Measurements from ENCODE around the gene CNNM4.
"Not testable (repeated sequence)": the region's sequence is repeated elsewhere in the genome, so short reads cannot be mapped to it uniquely, and the experiment has no call there.

CNNM4 gene

DNA sequence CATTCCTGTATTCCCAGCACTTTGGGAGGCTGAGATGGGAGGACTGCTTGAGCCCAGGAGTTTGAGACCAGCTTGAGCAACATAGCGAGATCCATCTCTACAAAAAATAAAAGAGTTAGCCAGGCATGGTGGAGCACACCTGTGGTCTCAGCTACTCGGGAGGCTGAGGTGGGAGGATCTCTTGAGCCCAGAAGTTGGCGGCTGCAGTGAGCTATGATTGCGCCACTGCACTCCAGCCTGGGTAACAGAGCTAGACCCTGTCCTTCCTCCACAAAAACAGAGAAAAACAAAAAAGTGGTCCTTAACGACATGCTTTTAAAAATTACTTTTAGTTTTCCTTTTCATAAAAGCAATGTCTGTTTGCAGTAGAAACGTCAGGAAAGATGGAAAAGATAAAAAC lies 35.8 kb downstream of the CNNM4 start:
- not testable (repeated sequence) for DNase-seq

DNA sequence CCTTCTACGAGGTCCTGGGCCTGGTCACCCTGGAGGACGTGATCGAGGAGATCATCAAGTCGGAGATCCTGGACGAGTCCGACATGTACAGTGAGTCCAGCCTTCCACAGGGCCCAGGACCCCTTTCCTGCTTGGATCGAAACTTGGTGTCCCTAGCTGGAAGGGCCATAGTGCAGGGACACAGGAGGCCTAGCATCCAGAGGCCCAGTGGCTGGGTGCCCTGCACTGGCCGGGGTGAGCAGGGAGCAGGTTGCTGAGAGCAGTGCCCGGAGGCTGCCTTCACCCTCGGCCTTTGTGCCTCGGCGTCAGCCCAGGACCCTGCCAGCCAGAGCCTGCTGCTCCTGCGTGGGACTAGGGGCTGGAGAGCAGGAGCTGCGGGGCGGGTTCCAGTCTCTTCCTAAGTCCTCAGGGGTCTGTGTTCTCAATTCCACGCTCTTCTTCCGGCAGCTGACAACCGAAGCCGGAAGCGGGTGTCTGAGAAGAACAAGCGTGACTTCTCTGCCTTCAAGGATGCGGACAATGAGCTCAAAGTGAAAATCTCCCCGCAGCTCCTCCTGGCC lies 36.4 kb downstream of the CNNM4 start:
- DNase-seq, result no peak

DNA sequence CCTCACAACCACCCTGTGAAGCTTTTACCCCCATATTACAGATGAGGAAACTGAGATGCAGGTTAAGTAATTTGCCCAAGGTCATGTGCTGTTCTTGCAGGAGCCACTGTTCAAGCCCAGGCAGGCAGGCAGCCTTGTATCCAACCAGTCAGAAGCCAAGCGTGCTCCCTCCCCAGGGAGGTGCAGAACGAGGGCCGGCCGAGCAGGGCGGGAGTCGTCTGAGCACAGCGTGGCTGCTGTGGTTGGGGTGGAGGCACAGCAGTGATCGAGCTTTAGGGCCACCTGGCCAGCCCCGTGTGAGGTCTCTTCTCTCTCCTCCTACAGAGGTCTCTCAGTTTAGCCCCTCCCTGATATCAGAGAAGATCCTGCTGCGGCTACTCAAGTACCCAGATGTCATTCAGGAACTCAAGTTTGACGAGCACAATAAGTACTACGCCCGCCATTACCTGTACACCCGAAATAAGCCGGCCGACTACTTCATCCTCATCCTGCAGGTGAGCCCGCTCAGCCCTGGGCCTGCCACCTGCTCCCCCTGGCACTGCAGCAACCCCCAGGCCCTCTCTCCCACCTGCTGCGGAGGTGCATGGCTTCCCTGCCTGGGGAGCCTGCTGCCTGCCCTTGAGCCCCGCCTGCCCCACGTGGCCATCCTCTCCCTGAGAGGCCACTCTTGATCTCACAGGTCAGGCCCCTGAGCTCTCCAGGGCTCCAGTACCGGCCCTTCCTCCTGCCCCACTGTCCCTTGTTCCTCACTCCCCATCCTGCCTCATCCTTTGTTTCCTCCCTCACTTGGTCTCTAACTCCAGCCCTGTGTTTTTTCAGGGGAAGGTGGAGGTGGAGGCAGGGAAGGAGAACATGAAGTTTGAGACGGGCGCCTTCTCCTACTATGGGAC lies 38.3 kb downstream of the CNNM4 start:
- DNase-seq, result no peak

DNA sequence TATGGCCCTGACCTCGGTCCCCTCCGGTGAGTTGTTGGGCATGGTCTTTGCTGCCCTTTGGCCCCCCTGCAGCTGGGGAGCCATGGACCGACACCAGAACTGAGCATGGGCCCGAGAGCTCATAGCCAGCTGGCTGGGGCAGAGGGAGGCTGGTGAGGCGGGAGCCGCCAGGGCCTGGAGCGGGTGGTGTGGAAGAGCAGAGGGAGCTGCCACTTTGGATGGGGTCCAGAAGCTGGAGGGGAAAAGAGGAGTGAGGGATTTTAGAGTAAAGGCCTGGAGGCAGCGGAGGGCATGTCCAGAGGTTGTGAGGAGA lies 38.9 kb downstream of the CNNM4 start:
- no peak for DNase-seq

DNA sequence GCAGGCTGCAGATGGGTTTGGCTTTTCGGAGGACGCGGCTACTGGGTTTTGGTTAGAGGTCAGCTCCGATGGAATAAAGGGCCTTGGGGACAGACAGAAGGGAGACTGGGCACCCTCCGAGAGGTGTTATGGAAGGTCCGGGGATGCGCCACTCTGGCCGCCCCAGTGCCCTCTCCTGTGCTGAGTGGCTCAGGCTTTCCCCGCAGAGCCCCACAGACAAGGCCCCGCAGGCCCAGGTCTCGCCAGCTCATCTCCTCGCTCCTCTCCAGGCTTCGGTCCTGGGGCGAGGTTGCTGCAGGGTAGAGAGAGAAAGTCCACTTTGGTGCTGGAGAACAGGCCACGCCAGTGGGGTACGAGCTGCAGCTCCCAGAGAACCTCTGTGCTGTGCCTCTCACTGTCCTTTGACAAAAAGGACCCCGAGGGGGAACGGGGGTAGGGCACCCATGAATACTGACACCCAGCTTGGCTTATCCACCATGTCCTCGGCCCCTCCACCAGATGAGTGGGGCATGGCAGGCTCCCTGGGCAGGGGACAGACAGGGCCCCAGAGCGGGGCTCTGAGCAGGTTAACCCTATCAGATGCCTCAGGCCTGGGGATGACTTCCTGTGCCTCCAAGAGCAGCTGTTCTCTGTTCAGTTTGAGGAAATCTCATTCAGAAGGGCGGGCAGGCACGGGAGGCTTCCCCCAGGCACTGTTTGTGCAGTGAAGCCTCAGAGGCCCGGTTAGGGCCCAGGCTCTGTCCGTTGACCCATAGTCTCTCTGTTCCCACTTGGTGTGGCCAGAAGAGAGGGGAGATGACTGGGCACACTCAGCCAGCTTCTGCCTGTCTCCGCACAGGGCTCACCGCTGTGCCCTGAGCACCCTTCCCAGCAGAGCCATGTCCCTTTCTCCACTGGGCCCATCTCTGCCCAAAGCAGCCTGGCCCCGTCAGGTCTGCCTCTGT lies 39.6 kb downstream of the CNNM4 start:
- no peak for DNase-seq

DNA sequence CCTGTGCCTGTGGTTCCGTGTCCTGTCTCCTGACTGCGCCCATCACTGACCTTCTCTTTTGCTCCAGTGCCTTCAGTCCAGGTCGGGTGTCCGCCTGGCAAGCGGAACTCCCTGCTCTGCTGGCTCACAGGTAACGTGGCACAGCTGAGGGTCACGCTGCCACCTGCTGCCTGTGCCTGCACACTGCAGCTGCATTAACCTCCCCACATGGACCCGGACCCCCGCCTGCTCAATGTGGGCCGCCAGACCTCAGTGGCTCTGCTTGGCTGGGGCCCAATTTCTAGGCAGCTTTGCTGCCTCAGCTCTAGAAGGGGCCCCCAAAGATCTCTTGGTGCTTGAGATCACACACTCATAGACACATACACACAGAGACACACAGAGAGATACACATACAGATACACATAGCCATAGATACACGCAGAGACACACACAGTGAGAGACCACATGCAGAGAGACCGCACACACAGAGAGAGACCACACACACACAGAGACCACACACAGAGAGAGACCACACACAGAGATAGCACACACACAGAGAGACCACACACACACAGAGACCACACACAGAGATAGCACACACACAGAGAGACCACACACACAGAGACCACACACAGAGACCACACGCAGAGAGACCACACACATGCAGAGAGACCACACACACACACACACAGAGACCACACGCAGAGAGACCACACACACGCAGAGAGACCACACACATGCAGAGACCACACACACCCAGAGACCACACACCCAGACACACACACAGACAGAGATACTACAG lies 40.5 kb downstream of the CNNM4 start:
- no peak for DNase-seq

DNA sequence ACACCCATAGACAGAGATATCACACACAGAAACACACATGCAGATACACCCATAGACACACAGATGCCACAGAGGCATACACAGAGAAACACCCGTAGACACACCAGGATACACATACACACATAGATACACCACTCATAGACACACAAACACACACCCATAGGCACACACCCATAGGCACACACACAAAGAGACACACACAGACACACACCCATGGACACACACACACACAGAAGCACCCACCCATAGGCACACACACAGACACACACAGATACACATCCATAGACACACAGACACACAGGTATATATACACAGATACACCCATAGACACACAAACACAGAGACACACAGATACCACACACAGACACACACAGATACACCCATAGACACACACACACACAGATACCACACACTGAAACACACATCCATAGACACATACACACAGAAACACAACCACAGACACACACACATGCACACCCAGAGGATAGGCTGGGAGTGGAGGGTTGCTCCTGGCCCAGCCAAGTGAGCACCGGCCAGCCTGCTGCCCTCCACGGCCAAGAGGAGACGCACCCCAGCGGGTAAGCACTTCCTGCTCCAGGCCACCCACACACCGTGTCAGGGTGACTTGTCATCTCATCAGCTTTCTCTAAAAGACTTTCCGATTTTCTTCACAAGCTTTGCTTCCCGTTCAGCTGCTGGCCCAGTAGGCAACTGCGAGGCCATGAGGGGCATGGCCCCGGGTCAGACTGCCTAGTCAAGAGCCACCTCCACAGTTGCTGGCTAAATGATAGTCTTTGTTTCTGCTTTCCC lies 41.3 kb downstream of the CNNM4 start:
- DNase-seq, result no peak

DNA sequence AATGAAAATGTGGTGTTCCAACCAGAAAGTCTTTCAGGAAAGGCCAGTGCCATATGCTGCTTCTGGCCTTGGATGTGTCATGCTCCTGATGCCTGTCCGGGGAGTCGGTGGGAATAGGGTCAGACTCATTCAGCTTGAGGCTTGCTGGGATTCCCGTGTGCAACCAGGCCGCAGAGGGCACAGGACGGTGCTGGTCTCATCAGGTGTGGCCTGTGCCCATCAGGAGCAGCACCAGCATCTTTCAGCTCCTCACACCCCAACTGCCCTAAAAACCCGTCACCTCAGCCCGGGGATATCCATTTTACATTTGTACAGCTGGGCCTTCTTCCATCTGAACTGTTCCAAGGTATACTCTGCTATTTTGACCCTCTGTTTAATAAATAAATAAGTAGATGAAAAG lies 42.0 kb downstream of the CNNM4 start:
- no peak for DNase-seq

DNA sequence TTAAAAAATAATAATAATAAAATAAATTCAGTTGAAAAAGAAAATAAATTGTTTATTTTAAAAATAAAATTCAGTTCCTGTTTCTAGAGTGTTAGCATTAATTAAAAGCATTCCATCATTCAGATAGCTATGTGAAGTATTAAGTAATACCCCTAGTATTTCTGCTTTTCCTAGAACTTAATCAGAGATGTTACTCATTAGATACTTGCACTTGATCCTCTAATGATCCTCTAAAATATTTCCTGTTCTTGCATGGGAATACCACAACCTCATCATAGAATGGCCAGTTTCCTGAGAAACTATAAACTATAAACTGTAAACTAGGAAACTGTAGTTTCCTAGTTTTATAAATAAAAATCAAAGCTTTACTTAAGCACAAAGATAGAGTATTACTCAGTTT lies 44.3 kb downstream of the CNNM4 start:
- DNase-seq, result no peak

DNA sequence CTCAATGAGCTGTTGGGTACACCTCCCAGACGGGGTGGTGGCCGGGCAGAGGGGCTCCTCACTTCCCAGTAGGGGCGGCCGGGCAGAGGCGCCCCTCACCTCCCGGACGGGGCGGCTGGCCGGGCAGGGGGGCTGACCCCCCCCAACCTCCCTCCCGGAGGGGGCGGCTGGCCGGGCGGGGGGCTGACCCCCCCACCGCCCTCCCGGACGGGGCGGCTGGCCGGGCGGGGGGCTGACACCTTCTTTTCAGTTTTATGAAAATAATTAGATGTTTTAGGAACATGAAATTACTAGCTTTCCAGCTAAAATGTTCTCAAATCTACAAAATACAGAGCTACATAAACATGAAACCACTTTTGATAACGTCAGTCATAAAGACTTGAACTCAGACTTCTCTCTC lies 45.2 kb downstream of the CNNM4 start:
- not testable (repeated sequence) for DNase-seq

DNA sequence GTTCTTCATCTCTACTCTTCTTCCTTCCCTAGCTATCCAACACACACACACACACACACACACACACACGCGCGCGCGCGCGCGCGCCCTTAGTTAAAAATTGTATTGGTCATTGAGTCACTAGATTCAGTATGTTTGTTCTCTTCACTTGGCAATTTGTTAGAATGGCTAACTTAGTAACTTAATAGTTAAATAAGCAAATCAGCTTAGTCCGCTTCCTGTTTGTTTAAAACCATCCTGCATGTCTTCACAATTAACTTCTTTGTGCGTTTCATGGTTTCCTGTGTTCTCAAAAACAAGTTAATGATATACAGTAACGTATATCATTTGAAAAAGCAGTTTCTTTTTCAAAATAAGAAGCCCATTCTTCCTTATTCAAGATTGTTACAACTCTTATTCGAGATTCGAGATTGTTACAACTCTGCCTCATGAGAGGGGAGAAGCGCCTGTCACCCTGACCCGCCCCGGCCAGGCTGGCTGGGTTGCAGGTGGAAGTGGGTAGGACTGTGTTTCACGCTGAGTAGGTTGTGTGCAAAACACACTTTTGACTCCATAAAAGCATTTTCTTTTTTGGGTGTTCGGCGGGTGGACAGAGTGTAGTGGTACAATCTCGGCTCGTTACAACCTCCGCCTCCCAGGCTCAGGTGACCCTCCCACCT lies 45.9 kb downstream of the CNNM4 start:
- no peak for DNase-seq

DNA sequence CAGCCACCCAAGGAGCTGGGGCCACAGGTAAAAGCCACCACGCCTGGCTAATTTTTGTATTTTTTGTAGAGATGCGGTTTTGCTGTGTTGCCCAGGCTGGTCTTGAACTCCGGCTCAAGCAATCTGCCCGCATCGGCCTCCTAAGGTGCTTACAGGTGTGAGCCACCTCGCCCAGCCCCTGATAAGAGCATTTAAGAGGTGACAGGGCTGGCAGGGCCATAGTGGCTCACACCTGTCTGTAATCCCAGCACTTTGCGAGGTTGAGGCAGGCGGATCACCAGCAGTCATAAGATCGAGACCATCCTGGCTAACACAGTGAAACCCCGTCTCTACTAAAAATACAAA lies 46.4 kb downstream of the CNNM4 start:
- DNase-seq, result no peak

DNA sequence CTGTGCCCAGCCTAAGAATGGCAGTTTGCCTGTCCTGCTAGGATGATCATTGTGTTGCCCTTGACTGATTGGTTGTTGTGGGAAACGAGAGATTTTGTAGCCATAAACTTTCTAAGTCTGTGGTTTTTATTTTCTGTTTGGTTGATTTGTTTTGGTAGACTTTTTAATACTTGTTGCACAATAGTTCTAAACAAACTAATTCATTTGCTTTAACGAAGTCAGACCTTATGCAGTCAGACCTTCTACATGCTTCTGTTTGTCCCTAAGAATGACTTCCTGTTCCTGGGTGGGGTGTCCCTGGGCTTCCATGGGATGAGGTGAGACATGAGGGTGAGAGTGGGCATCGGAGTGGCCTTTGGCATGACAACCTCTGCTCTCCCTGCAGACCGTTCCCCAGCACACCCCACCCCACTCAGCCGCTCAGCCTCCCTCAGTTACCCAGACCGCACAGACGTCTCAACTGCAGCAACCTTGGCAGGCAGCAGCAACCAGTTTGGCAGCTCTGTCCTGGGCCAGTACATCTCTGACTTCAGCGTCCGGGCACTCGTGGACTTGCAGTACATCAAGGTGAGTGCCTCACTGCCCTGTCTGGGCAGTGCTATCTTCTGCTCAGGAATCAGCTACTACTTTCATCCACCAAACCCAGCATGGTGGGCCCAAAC lies 47.6 kb downstream of the CNNM4 start:
- no peak for DNase-seq

DNA sequence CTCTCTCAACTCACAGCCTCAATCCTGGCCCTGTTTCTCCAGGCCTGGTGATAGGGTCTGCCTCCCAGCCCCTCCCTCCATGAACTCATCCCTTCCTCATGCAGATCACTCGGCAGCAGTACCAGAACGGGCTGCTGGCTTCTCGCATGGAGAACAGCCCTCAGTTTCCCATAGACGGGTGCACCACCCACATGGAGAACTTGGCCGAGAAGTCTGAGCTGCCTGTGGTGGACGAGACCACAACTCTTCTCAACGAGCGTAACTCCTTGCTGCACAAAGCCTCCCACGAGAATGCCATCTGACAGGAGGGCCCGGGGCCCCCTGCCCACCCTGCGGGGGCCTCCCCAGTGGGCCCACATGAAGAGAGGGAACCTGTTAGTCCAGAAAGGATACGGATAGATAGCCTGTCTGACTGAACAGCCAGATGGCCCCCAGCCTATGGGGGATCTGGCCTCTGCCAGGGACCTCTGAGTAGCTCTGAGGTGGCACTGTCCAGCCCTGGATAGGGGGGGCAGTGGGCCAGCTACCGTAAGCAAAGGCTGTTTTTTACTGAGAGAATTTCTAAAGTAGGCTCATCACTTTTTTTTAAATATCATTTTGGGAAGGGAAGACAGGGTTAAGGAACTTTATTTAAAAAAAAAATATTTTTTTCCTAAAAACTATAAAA lies 48.6 kb downstream of the CNNM4 start:
- no peak for DNase-seq

DNA sequence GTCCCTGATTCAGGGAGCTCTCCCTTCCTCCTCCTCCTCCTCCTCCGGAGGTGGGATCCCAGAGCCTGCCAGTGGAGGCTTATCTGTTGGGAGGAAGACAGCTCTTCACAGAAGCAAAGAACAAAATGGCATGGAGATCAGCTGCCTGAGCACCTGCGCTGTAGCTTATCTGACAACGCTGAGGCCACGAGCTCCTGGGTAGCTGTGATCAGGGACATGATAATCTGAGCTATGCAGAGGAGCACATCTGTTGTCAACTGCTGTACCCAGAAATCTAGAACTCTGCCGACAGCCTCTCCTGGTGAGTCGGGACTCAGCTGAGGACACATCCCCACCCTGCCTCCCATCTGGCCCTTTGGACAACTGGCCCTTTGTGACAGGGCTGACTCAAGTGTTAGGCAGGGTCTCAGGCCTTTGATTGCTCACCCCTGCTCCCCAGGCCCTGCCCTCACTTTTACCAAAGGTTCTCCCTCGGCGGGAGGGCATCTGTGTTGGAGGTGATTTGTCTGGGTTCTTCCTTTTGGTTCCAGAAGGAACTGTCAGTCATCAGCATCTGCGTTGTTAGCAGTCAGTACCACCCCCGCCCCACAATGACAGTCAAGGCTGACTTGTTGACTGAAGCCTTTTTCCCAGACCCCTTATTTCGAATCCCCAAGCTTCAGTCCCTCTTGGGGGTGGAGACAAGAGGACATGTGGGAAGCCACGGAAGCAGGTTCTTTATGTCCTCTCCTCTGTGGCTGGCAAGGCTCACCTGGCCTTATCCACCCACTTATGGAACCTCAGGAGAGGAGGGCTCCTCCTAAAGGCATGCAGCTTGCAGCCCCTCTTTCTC lies 49.5 kb downstream of the CNNM4 start:
- no peak for DNase-seq

DNA sequence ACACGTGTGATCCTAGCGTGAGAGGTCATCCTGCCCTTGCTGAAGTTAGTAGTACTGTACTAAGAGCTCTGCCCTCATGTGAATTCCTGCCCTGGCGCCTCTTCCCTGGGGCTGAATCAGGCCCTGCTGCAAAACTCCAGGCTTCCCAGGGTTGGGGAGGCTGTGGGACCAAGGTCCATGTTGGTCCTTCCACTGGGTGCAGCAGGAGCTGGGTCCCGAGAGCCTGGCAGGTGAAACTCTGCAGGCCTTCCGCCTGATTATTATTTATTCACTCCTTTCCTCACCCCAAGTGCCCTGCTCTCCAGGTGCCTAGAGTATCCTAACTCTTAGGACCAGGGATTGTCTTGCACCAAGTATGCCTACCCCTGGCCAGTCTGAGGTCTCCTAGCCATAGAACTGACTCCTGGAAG lies 50.1 kb downstream of the CNNM4 start:
- DNase-seq, result no peak

DNA sequence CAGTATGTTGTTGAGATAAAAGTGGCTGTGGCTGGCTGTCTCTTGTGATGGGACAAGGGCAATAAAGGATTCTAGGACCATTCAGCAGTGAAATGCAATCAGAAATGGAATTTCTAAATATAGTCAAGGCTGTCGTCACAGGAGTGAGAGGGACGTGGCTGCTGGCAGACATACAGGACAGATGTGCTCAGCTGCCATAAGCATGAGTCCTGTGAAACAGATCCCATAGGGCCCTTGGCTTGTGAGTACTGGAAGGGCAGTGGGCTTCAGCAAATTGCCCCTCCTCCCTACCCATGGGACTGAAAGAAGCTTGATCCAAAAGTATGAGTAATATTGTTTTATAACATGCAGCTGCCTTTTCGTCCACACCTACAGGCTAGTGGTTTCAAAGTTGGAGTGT lies 51.2 kb downstream of the CNNM4 start:
- DNase-seq, result no peak

DNA sequence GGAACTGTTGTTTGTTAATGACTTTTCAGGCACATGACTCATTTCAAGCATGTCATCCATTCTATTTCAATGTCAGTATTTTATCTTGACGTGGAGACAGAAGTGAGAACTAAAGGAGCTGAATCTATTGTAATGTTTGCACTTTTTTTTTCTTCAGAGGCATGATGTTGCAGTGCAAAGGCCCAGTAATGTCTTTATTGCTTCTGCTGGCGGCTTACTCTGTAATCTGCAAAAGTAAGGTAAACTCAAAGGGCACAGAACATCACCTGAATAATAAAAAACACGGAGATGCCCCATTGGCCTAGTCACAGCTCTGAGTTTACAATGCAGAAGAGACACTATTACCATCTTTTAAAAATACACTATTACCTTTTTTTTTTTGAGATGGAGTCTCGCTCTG lies 53.0 kb downstream of the CNNM4 start:
- DNase-seq, result no peak

DNA sequence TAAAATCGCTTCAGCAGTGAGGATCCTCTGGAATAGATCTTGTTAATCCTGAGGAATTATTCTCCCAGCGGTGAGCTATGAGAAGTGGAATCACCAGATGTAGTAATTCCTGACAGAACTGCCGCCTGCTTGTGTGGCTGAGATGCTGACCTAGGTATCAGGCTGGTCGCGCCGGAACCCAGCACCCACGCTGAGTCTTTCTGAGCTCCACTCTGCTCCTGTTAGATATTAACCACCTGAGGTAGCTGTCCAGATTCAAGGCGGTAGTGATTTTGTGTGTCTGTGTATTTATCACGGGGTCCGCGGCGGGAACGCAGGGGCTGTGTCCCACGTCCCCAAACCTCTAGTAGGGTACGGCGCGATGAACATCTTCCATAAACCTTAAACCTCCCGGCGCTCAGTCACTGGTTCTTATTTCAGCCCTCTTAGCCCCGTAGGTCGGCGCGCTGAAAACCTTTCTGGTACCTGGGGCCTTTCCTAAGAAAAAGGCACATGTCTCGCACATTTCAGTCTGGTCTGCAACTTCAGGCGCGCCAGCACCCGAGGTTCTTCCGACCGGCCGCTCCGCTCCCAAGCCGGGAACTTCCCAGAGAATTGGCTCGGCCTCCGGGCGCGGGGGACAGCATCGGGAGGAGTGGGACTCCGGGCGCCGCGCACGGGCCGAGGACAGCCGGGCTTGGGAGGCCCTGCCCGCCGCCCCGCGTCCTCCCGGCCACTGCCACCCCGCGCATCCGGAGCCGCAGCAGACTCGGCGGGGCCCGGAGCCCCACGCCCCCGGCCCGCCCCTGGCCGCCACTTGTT lies 54.8 kb downstream of the CNNM4 start:
- no peak for DNase-seq

Data from MV-4-11 (cell line).